Naive B cell (primary cell): ENCODE measurements around the gene TADA1. TPM values are rescaled to one million over a fixed set of nuclear protein-coding genes. Genes with fewer than 3 reads are reported as not detected.

Experiments
- ATAC-seq, 2 donors: fragments of 150-1000 bp; cut with Tn5 transposase; 2 replicates each; pipeline ENCODE4 v1.10.0; 2021; ENCODE audit warnings: low read depth in 2 of 2, mild to moderate bottlenecking in 2 of 2, moderate library complexity in 2 of 2
- DNase-seq: peaks from one replicate; pipeline ENCODE4 v3.0.0; 2022
- H3K27ac Mint-ChIP-seq, 6 donors: one replicate each; pipeline ENCODE4 v1.8.0; 2020 to 2022; ENCODE audit warnings: mild to moderate bottlenecking in 6 of 6, mixed read lengths in 6 of 6, moderate library complexity in 5 of 6, inconsistent platforms in 2 of 6
- H3K27me3 Mint-ChIP-seq, 3 donors: one replicate each; pipeline ENCODE4 v1.8.0; 2021 to 2022; ENCODE audit warnings: mixed read lengths in 3 of 3, mild to moderate bottlenecking in 1 of 3
- H3K36me3 Mint-ChIP-seq, 2 donors: one replicate each; pipeline ENCODE4 v1.8.0; 2020 to 2022; ENCODE audit warnings: mixed read lengths in 2 of 2, inconsistent platforms in 1 of 2, mild to moderate bottlenecking in 1 of 2
- H3K4me1 Mint-ChIP-seq, 3 donors: one replicate each; pipeline ENCODE4 v1.8.0; 2020 to 2022; ENCODE audit warnings: mixed read lengths in 3 of 3, inconsistent platforms in 1 of 3, mild to moderate bottlenecking in 1 of 3, moderate library complexity in 1 of 3
- H3K4me3 Mint-ChIP-seq, 8 donors: one replicate each; pipeline ENCODE4 v1.8.0; 2020 to 2022; ENCODE audit warnings: mild to moderate bottlenecking in 8 of 8, mixed read lengths in 8 of 8, moderate library complexity in 8 of 8, inconsistent platforms in 2 of 8
- H3K9me3 Mint-ChIP-seq, 7 donors: one replicate each; pipeline ENCODE4 v1.8.0; 2020 to 2022; ENCODE audit warnings: mixed read lengths in 7 of 7, mild to moderate bottlenecking in 5 of 7, inconsistent platforms in 2 of 7, moderate library complexity in 1 of 7
- polyA plus RNA-seq, 6 donors: library from polyadenylated mRNA; unstranded; fragments of 300-500 nt; fragmentation: Illumina TruSeq; gene quantifications; one replicate each; pipeline ENCODE4 v1.2.3, GENCODE V29; 2021; ENCODE audit warnings: low read depth in 6 of 6

TADA1 gene
- polyA plus RNA-seq, 6 donors from 2014 or later: 10.1 to 25.8 (median 14.3) TPM

GRCh38 chr1:166907763-166908162 lies 31.7 kb upstream of the TADA1 start:
- Mint-ChIP-seq H3K27ac (peak overlapping the region in 2 of 6 donors; percentile 30 to 55), H3K27me3 (peaks cover 4 to 9% (median 5%) of the 10 kb centered on the region in 3 donors), H3K4me1 (peaks cover 14 to 23% (median 16%) of the 10 kb centered on the region in 3 donors), H3K36me3 (no peaks in the 10 kb centered on the region), H3K4me3 (no peak overlapping the region), H3K9me3 (peaks cover 0 to 14% (median 6%) of the 10 kb centered on the region in 7 donors)
- DNase-seq (no peak), ATAC-seq (peak; percentile 29 to 32)

- Mint-ChIP-seq H3K4me3 (no peak overlapping the region), H3K27me3 (peaks cover 4 to 7% (median 4%) of the 10 kb centered on the region in 3 donors), H3K27ac (no peak overlapping the region), H3K36me3 (no peaks in the 10 kb centered on the region), H3K4me1 (peaks cover 20 to 30% (median 23%) of the 10 kb centered on the region in 3 donors), H3K9me3 (peaks cover 0 to 10% (median 6%) of the 10 kb centered on the region in 7 donors)
- no peak for DNase-seq
- no peak for ATAC-seq
Measured at GRCh38 chr1:166907051-166907450, 31.0 kb upstream of the TADA1 start.

- DNase-seq (no peak), ATAC-seq (no peak)
- H3K9me3 Mint-ChIP-seq: peaks cover 0 to 6% (median 4%) of the 10 kb centered on the region in 7 donors
- H3K27ac Mint-ChIP-seq: peak overlapping the region in 1 of 6 donors; percentile 3
- H3K27me3 Mint-ChIP-seq: peaks cover 4 to 7% (median 4%) of the 10 kb centered on the region in 3 donors
- H3K4me3 Mint-ChIP-seq: no peak overlapping the region
- peaks cover 21 to 32% (median 24%) of the 10 kb centered on the region in 3 donors for H3K4me1 Mint-ChIP-seq
- H3K36me3 Mint-ChIP-seq: no peaks in the 10 kb centered on the region
Measured at GRCh38 chr1:166906647-166907046, 30.6 kb upstream of the TADA1 start.

- H3K4me3 Mint-ChIP-seq: peak overlapping the region in 1 of 8 donors; percentile 16
- peaks cover 0 to 3% (median 0%) of the 10 kb centered on the region in 7 donors for H3K9me3 Mint-ChIP-seq
- ATAC-seq: no peak
- peaks cover 21 to 31% (median 24%) of the 10 kb centered on the region in 3 donors for H3K4me1 Mint-ChIP-seq
- no peaks in the 10 kb centered on the region for H3K36me3 Mint-ChIP-seq
- DNase-seq: no peak
- H3K27ac Mint-ChIP-seq: no peak overlapping the region
- H3K27me3 Mint-ChIP-seq: peaks cover 4 to 7% (median 4%) of the 10 kb centered on the region in 3 donors
Measured at GRCh38 chr1:166905900-166906299, 29.8 kb upstream of the TADA1 start.

- no peak for ATAC-seq
- no peaks in the 10 kb centered on the region for H3K36me3 Mint-ChIP-seq
- H3K27ac Mint-ChIP-seq: no peak overlapping the region
- H3K9me3 Mint-ChIP-seq: peaks cover 0 to 2% (median 0%) of the 10 kb centered on the region in 7 donors
- no peak for DNase-seq
- H3K4me1 Mint-ChIP-seq: peaks cover 21 to 25% (median 24%) of the 10 kb centered on the region in 3 donors
- no peak overlapping the region for H3K4me3 Mint-ChIP-seq
- peaks cover 6 to 9% (median 7%) of the 10 kb centered on the region in 3 donors for H3K27me3 Mint-ChIP-seq
Measured at GRCh38 chr1:166905136-166905535, 29.1 kb upstream of the TADA1 start.

- DNase-seq (no peak), ATAC-seq (peak in 1 of 2 donors; percentile 42)
- H3K9me3 Mint-ChIP-seq: peaks cover 0 to 7% (median 4%) of the 10 kb centered on the region in 7 donors
- peaks cover 10 to 12% (median 12%) of the 10 kb centered on the region in 3 donors for H3K27me3 Mint-ChIP-seq
- peak overlapping the region in 1 of 6 donors; percentile 59 for H3K27ac Mint-ChIP-seq
- H3K4me1 Mint-ChIP-seq: peaks cover 21 to 25% (median 24%) of the 10 kb centered on the region in 3 donors
- H3K36me3 Mint-ChIP-seq: peaks cover 0 to 4% of the 10 kb centered on the region in 2 donors
- peak overlapping the region in 1 of 8 donors; percentile 48 for H3K4me3 Mint-ChIP-seq
Measured at GRCh38 chr1:166903232-166903631, 27.2 kb upstream of the TADA1 start.

- H3K36me3 Mint-ChIP-seq: peaks cover 0 to 12% of the 10 kb centered on the region in 2 donors
- peak; percentile 55 to 67 for ATAC-seq
- H3K27ac Mint-ChIP-seq: peak overlapping the region in 1 of 6 donors; percentile 80
- DNase-seq: no peak
- peak overlapping the region in 1 of 8 donors; percentile 29 for H3K4me3 Mint-ChIP-seq
- peaks cover 4 to 16% (median 11%) of the 10 kb centered on the region in 7 donors for H3K9me3 Mint-ChIP-seq
- peaks cover 17 to 25% (median 18%) of the 10 kb centered on the region in 3 donors for H3K4me1 Mint-ChIP-seq
- peaks cover 17 to 20% (median 18%) of the 10 kb centered on the region in 3 donors for H3K27me3 Mint-ChIP-seq
Measured at GRCh38 chr1:166902279-166902678, 26.2 kb upstream of the TADA1 start.

- Mint-ChIP-seq H3K4me3 (no peak overlapping the region), H3K9me3 (peaks cover 8 to 24% (median 17%) of the 10 kb centered on the region in 7 donors), H3K36me3 (peaks cover 3 to 23% of the 10 kb centered on the region in 2 donors), H3K4me1 (peaks cover 17 to 25% (median 18%) of the 10 kb centered on the region in 3 donors), H3K27ac (no peak overlapping the region), H3K27me3 (peaks cover 17 to 32% (median 21%) of the 10 kb centered on the region in 3 donors)
- no peak for ATAC-seq
- no peak for DNase-seq
Measured at GRCh38 chr1:166900987-166901386, 24.9 kb upstream of the TADA1 start.

GRCh38 chr1:166899769-166900168 lies 23.7 kb upstream of the TADA1 start:
- no peak overlapping the region for H3K4me3 Mint-ChIP-seq
- peaks cover 17 to 25% (median 18%) of the 10 kb centered on the region in 3 donors for H3K4me1 Mint-ChIP-seq
- H3K36me3 Mint-ChIP-seq: peaks cover 5 to 26% of the 10 kb centered on the region in 2 donors
- H3K27ac Mint-ChIP-seq: peak overlapping the region in 1 of 6 donors; percentile 71
- DNase-seq (no peak), ATAC-seq (no peak)
- peaks cover 17 to 41% (median 23%) of the 10 kb centered on the region in 3 donors for H3K27me3 Mint-ChIP-seq
- peaks cover 8 to 27% (median 19%) of the 10 kb centered on the region in 7 donors for H3K9me3 Mint-ChIP-seq

GRCh38 chr1:166895766-166896165 lies 19.7 kb upstream of the TADA1 start:
- peaks cover 5 to 26% of the 10 kb centered on the region in 2 donors for H3K36me3 Mint-ChIP-seq
- H3K4me1 Mint-ChIP-seq: no peaks in the 10 kb centered on the region
- ATAC-seq: no peak
- H3K9me3 Mint-ChIP-seq: peaks cover 6 to 27% (median 18%) of the 10 kb centered on the region in 7 donors
- H3K27ac Mint-ChIP-seq: no peak overlapping the region
- peaks cover 35 to 55% (median 52%) of the 10 kb centered on the region in 3 donors for H3K27me3 Mint-ChIP-seq
- no peak for DNase-seq
- peak overlapping the region in 1 of 8 donors; percentile 28 for H3K4me3 Mint-ChIP-seq

- no peak for DNase-seq
- H3K9me3 Mint-ChIP-seq: no peaks in the 10 kb centered on the region
- H3K4me1 Mint-ChIP-seq: peaks cover 0 to 3% (median 0%) of the 10 kb centered on the region in 3 donors
- peaks cover 26 to 41% (median 40%) of the 10 kb centered on the region in 3 donors for H3K27me3 Mint-ChIP-seq
- no peak for ATAC-seq
- no peaks in the 10 kb centered on the region for H3K36me3 Mint-ChIP-seq
- H3K4me3 Mint-ChIP-seq: no peak overlapping the region
- no peak overlapping the region for H3K27ac Mint-ChIP-seq
Measured at GRCh38 chr1:166889776-166890175, 13.7 kb upstream of the TADA1 start.

- no peaks in the 10 kb centered on the region for H3K9me3 Mint-ChIP-seq
- H3K4me1 Mint-ChIP-seq: peaks cover 4 to 7% (median 5%) of the 10 kb centered on the region in 3 donors
- H3K27me3 Mint-ChIP-seq: peaks cover 26 to 44% (median 42%) of the 10 kb centered on the region in 3 donors
- H3K36me3 Mint-ChIP-seq: no peaks in the 10 kb centered on the region
- no peak overlapping the region for H3K4me3 Mint-ChIP-seq
- H3K27ac Mint-ChIP-seq: no peak overlapping the region
- DNase-seq (no peak), ATAC-seq (no peak)
Measured at GRCh38 chr1:166888373-166889111, 12.5 kb upstream of the TADA1 start.

- H3K27me3 Mint-ChIP-seq: peaks cover 35 to 46% (median 39%) of the 10 kb centered on the region in 3 donors
- H3K27ac Mint-ChIP-seq: no peak overlapping the region
- peaks cover 5 to 9% (median 5%) of the 10 kb centered on the region in 3 donors for H3K4me1 Mint-ChIP-seq
- no peaks in the 10 kb centered on the region for H3K36me3 Mint-ChIP-seq
- H3K9me3 Mint-ChIP-seq: no peaks in the 10 kb centered on the region
- DNase-seq (no peak), ATAC-seq (no peak)
- no peak overlapping the region for H3K4me3 Mint-ChIP-seq
Measured at GRCh38 chr1:166884971-166885370, 8.9 kb upstream of the TADA1 start.
